Measurements from ENCODE around the gene ABHD6.
A peak's percentile ranks its signal among the peaks of the same experiment; 100 is the strongest.
"Not testable (repeated sequence)": the region's sequence is repeated elsewhere in the genome, so short reads cannot be mapped to it uniquely, and the experiment has no call there.

ABHD6 gene

DNA sequence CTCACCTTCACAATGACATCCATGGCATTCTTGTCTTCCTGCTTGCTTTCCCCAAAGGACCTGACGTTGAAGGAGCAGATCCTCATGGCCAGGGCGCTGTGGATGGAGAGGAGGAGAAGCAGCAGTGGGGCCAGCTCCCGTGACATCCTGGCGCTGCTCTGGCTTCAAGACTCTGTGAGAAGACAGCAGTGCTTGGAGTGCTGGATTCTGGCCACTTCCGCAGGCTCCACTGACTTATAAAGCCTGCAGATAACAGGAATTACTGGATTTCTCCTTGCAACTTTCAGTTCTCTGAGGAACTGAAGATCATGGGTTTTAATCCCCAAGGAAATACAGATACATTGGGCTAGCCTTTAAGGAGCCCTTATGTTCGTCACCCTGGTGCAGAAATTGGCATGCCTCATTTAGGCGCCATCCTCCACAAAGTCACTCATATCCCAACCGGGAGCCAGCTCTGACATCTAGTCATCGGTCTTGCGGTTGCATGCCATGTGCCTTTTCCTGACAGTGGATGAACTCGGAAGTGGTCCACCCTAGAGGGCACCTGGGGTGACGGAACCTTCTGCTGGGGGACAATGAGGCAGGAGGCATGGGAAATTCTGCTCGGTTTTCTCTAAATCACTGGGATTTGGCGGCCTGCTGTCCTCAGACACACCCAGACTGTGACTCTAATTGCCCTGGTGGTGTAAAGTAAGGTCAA lies 26.7 kb upstream of the ABHD6 start, which contains the start of gene DNASE1L3:
Gene DNASE1L3, minus strand, starts transcription at position 212 of the 700 bp plus-strand sequence. Its CDS starts 66 bp downstream, at position 146.
- DNase-seq = no peak

DNA sequence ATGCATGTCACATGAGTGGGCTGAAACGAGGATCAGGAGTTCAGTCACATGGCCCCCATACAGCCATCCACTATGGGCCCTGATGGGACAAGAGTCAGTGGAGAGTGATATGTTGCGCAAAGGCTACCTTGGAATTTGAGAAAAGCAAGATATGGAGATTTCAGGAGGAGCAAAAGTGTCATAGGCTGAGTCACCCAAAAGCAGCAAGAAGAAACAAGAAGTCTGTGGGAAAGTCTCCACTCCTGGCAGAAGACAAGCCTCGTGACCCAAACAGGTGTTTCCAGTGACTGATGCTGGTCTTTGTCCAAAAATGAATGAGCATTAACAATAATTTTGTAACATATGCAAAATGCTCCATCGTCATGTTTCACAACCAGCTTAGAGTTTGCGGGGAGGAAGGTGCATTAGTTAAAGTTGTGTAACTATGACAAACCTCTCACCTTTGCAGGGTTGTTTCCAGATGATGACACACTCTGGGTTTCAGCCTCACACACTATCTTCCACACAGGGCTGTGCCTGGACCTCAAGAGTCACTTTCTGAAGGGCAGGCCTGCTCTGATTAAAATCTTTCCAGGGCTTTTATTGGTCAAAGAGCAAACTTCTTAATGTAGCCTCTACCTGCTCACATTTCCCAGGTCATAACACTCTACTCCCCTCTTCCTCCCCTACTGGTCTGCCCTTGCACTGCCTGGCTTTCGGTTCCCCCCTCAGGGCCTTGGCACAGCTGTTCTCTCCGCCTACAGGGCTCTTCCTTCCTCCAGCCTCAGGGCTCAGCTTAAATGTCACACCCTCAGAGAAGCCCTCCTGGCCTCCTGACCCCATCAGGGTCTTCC lies 22.9 kb upstream of the ABHD6 start:
- no peak for DNase-seq

DNA sequence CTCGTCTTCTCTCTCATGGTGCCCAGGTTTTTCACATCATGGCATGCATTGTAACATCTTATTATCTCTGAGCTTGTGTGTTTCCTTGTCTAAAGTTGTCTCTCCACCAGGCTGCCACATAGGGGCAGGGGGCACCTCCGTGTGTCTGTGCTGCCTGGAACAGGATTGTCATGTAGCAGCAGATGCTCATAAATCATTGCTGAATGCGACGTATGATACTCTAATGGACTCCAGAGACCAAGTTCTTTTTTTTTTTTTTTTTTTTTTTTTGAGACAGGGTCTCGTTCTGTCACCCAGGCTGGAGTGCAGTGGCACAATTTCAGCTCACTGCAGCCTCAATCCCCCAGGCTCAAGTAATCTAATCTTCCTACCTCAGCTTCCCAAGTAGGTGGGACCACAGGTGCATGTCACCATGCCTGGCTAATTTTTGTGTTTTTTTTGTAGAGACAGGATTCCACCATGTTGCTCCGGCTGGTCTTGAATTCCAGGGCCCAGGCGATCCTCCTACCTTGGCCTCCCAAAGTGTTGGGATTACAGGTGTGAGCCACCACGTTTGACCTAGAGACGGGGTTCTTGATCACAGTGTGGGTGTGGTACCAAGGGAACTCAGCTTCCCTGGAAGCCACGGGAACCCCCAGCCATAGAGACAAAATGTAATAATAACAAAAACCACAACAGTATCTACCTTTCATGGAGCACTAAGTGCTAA lies 22.1 kb upstream of the ABHD6 start:
- no peak for DNase-seq

DNA sequence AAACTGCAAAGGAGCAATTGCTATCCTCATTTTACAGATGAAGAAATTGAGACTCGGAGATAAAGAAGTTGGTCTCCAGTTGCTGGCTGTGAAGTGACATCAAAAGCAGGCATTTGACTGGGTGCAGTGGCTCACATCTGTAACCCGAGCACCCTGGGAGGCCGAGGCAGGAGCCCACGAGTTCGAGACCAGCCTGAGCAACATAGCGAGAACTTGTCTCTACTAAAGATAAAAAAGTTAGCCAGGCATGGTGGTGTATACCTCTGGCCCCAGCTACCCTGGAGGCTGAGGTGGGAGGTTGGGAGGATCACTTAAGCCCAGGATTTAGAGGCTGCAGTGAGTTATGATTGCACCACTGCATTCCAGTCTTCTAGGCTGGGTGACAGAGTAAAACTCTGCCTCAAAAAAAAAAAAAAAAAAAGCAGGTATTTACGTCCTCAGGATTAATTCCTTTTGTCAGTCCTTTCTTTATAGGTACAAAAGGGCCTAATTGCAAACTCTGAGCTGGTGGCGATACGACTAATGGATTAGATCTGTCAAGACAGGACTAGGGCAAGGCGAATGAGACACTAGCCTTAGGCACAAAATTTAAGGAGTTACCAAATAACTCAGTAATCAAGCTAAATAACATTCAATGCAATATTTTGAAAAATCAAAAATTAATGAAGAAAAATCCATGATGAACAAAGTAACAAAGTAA lies 20.9 kb upstream of the ABHD6 start:
- no peak for DNase-seq

DNA sequence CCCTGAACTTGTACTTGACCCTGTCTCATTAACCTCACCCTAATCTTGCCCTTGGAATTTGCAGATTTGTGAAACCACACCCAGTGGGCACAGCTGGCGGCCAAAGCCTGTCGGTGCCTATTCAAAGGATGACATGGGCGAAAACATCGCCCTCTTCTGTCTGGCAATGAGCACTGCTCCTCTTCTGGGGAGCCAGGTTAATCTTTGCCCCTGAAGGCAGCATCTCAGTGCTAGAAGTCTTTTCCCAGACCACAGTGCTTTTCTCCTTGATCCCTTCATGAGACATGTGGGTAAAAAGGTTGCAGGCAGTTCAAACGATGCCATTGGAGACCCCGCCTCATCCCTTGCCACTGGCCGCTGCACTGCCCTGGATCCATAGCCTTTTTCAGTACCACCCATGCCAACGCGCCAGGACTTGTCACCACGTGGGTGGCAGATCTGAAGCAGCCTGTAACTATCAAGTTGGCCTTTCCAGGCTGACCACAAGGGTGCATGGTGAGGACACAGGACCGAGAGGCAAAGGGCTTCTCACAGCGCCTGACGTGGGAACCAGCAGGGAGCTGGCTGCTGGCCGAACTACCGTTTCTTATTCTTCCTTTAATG lies 20.3 kb upstream of the ABHD6 start:
- DNase-seq = peak; percentile 82

DNA sequence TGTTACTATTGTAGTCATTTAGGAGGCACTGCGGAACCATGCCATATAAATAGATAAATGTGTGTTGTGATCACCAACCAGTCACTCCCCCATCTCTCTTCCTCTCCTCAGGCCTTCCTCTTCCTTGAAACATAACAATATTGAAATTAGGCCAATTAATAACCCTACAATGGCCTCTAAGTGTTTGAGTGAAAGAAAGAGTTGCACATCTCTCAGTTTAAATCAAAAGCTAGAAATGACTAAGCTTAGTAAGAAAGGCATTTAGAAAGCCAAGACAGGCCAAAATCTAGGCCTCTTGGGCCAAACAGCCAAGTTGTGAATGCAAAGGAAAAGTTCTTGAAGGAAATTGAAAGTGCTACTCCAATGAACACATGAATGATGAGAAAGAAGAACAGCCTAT lies 18.7 kb upstream of the ABHD6 start:
- DNase-seq = no peak

DNA sequence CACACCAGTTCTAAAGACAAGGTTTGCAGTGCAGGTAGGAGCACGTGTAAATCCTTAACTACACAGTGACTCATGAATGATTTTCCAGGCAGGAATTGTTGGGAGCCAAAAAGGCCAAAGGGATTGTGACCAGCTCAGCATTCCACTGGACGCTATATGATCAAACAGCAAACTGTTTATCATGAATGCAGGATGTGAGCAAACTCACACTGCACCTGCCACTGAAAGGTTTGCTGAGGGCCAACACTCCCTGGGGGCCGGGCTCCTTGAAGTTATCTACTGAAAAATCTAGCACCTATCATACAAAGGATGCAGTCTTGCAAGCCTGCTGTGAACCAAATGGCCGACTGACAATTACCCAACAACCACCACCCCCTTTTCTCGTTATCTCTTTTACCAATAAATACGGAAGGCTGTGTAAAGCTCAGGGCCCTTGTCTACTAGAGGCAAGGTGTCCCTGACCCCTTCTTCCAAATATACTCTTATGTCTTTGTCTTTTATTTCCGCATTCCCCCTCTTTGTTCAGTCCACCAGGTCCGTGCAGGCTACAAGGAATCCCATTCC lies 15.3 kb upstream of the ABHD6 start:
- DNase-seq = no peak

DNA sequence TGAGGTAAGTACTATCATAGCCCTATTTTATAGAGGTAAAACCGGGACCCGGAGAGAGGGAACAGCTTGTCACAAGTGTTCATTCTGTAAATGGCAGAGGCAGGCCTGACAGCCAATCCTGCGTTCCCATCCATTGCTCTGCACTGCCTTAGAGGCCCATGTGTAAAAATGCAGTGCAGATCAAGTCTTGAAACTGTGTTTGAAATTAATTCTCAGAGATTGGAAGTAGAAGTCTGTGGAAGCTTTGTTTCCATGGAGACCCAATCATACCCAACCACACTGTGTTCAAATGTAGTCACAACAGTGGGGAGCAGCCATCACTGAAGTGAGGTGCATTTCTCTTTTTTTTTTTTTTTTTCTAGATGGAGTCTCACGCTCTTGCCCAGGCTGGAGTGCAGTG lies 13.7 kb upstream of the ABHD6 start:
- DNase-seq = no peak

DNA sequence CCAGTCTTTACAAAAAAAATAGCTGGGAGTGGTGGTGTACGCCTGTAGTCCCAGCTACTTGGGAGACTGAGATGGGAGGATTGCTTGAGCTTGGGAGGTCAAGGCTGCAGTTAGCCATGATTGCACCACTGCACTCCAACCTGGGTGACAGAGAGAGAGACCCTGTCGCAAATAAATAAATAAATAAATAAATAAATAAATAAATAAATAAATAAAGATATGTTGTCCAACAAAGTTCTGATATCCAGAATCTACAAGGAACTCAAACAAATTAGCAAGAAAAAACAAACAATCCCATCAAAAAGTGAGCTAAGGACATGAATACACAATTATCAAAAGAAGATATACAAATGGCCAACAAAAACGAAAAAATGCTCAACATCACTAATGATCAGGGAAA lies 9.7 kb upstream of the ABHD6 start:
- DNase-seq = not testable (repeated sequence)

DNA sequence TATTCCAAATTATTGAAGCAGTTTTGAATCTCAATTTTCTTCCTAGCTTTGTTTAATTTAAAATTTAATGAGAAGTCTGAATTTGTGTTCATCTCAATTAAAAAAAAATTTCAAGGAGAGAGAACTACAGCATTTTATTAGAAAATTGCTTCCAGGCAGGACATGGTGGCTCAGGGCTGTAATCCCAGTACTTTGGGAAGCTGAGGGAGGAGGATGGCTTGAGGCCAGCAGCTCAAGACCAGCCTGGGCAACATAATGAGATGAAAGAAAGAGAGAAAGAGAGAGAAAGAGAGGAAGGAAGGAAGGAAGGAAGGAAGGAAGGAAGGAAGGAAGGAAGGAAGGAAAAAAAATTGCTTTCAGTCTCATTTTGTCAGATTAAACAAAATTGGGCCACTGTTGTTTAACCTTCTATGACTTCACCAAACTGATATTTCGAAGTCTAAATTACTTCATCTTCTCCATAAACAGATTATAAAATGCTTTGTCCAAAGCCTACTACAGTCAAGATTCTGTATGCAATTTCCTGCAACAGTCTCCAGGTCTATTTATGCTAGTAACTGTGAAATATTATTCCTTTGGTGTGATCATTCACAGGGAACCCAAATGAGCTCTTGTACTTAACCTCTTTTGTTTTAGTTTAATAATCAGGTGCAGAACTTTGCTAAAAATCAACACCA lies 6.6 kb upstream of the ABHD6 start:
- no peak for DNase-seq

DNA sequence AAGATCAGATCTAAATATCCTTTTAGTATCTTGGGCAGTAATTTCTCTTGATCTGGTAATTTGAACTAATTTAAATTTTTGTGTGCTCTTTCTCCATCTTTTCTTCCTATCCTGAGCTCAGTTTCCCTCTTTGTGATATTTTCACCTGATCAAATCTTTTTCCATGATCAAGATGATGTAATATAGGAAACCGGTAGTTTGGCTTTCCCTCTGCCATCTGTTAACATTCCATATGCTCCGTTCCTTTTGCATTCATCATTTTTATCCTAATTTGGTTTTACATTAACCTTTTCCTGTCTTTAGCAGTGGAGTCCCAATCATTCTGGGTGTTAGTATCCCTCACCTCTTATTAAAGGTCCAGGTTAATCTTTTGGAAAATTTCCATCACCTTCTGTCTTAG lies 5.9 kb upstream of the ABHD6 start:
- DNase-seq = no peak

DNA sequence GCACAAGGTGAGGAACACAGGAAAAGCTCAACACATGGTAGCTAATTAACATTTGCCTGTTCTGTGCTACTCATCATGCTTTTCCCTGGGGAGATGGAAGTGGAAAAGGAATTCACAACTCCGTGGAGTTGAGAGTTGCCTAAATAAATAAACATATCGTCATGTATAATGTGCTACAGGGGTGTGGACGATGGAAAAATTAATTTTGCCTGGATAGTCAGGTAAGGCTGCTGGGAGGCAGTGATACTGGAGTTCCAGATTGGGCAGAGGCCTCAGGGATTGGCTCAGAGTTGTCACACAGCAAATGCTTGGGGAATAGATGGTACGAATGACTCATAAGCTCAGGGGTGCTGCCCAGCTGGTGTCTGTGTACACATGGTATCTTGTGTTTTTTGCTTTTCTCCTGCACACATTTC lies 3.1 kb upstream of the ABHD6 start:
- DNase-seq = no peak

DNA sequence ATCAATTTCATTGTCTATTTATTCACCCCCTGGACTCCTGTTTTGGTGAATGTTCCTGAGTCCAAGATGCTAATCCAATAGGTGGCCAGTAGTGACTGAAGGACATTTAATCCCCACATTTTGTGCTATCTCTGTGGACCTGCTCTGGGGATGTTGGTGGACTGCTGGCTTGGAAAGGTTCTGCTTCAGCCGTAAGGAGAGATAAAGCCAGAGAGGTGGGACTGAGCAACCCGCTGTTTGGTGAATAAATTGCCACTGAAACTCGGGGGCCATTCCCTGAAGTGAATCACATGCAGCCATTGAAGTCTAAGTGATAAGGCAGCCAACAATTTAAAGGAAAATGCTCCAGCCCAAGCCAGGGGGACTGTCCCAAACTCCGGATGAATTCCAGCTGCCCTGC lies 1.6 kb upstream of the ABHD6 start:
- no peak for DNase-seq

DNA sequence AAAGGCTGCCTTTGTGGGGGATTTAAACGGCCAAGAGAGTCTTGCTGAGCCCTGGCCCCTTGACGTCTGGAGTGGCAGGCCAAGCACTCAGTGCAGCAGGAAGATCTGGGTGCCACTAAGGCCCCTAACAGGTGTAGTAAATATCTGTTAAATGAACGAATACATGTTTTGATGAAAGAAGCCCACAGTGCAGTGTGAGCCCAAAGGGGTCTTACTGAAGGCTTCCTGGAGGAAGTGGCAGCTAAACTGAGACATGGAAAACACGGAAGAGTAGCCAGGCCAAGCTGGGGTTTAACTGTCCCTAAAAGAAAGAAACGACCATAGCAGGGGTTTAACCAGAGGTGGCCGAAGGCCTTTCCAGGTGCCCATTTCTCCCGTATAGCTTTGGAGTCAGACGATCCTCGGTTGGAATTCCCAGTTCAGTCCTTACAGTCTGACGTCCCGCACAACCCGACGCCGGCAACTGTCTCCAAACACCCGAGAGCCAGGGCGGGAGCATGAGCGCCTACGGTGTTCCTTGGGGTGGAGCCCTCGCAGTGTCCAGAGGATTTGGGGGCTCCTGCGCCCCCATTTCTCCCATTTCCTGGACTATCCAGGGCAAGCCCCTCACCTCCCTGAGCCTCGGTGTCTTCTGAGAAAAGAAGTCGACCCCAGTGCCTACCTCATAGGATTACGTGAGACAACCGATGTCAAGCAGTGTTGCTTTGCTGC lies 910 bp upstream of the ABHD6 start:
- DNase-seq = no peak

DNA sequence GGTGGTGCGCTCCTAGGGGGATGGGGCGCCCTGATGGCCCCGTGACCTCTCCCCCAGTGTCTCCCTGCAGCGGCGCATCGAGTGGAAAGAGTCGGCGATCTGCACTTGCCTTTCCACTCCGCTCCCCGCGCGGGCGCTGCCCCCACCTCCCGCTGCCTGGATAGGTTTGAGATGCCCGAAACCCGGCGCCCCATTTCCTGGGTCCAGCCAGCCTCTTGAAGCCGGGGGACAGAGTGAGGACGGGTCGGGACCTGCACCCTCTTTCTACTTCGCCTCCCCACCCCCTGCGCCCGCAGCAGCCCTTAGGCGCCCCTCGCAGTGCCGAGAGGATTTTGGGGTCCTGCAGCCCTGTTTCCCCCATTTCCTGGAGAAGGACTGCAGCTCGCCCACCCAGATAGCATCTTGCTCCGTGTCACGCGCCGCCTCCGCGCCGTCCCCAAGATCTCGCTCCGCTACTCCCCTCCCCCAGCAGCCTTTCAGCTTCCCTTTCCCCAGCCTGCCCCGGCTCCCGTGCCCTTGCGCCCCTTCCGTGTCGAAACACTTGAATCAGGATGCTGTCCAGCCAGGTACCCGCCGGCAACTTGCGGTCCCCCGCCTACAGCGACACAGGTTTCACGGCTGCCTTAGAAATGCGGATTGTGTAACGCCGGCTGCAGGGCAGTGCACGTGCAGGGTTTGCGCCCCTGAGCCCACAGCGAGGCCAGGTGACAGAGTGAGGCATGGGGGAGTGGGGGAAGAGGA lies 519 bp downstream of the ABHD6 start:
- peak; percentile 74 for DNase-seq

DNA sequence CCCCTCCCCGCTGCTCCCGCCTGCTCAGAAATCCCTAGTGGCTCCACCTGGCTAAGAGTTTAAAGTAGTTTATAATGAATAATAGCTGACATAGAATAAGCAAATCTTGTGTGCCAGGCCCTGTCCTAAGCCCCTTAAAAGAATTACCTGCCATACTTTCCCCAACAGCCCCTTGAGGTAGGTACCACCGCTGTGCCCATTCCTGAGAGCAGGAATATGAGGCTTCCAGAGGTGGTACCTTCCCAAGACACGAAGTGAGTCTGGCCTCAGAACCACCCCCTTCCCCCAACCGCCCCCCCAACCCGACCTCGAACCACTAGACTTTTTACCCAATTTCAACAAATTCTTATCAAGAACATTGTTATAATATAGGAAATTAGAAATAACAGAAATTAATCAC lies 1.2 kb downstream of the ABHD6 start:
- DNase-seq = no peak

DNA sequence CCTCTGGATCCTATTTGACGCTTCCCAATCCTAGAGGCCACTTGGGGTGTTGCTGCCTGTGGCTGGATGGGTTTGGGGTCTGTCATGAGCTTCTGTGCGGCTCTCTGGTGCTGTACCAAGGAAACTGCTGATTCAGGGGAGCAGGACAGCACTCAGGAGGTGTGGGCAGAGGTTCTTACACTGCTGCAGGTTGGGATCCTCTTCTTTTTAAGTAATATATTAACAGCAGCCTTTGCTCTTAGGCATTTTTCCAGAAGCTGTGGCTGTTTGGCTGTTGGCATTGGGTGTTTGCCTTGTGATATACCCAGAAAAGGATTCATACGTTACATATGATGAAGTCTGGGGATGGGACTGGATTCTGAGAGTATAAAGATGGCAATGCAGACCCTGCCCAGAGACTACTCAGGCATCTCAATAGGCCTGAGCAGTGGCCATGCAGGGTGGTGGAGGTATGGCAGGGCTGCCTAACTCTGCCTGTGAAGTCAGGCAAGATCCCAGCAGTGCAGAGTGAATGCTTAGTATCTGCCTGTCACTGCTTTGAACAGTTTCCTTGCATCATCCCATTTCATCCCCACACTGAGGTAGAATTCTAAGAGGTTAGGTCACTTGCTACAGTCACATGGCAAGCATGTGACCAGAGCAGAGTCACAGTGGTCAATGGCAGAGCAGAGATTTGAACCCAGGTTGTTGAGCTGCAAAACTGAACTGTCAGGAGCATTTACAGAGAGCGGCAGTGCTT lies 3.9 kb downstream of the ABHD6 start:
- DNase-seq = no peak

DNA sequence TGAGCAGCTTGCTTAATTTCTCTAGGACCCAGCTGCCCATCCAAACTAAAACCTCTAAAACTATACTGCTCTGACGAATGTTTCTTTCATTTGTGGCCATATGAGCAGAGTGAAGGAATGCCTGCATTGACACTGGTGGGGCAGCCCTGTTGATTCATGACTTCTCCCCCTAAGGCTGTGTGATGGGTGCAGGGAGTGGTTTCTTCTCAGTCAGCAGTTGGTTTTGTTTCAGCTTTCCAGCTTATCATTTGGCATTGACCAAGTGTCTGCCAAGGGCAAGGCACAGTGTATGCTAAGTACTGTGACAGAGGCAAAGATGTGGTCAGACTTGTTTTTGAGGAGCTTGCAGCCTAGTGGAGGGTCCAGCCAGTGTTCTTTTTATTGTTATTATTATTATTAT lies 4.7 kb downstream of the ABHD6 start:
- no peak for DNase-seq

DNA sequence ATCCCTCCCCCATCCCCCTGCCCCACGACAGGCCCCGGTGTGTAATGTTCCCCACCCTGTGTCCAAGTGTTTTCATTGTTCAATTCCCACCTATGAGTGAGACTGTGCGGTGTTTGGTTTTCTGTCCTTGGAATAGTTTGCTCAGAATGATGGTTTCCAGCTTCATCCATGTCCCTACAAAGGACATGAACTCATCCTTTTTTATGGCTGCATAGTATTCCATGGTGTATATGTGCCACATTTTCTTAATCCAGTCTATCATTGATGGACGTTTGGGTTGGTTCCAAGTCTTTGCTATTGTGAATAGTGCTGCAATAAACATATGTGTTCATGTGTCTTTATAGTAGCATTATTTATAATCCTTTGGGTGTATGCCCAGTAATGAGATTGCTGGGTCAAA lies 5.3 kb downstream of the ABHD6 start:
- not testable (repeated sequence) for DNase-seq

Data from activated effector memory CD4-positive, alpha-beta T cell treated with anti-CD3 and anti-CD28 coated beads, Interleukin-2, amount 50 U/mL, for 16 hours (primary cell).